IMR-90 (cell line): Measurements from ENCODE around the gene RET. TPM values are rescaled to one million over a fixed set of nuclear protein-coding genes. Genes with fewer than 3 reads are reported as not detected.

Source experiments
- ATAC-seq: fragments of 200-7000 bp; cut with Tn5 transposase; 2 replicates; pipeline ENCODE4 v1.9.1; 2020; ENCODE audit warnings: low read depth, mild to moderate bottlenecking, moderate library complexity
- BruUV-seq: library from RNA; stranded (reverse); fragments of 400-500 nt; replicated peaks from 2 replicates; lab custom pipeline; 2021; lab: Mats Ljungman, UMichigan
- CTCF ChIA-PET: fragments of 300-600 bp; formaldehyde crosslinking; extraction: SDS; loops from one replicate; lab custom pipeline; 2021; ENCODE audit warnings: antibody characterized with exemption; lab: Yijun Ruan, JAX
- POLR2A ChIA-PET: fragments of 300-600 bp; sonication (Branson Sonifier 250); formaldehyde crosslinking; loops from one replicate; lab custom pipeline; 2022; ENCODE audit warnings: antibody characterized with exemption; ENCODE audit not compliant: unreplicated experiment; lab: Charles Lee
- DNase-seq: peaks from one replicate; pipeline ENCODE4 v3.0.0; 2013
- H2AFZ ChIP-seq: replicated peaks from 2 replicates; pipeline ENCODE3; 2013; ENCODE audit warnings: low read length, mild to moderate bottlenecking; ENCODE audit not compliant: poor library complexity
- H2AK5ac ChIP-seq: 2 replicates; pipeline ENCODE4 v1.6.1; 2013; ENCODE audit warnings: low read depth, low read length, inconsistent platforms
- H2AK9ac ChIP-seq: replicated peaks from 2 replicates; pipeline ENCODE3; 2013; ENCODE audit warnings: mild to moderate bottlenecking, low read depth, low read length, moderate library complexity; ENCODE audit not compliant: poor library complexity
- H2BK120ac ChIP-seq: 2 replicates; pipeline ENCODE4 v1.6.1; 2013; ENCODE audit warnings: low read depth, low read length, inconsistent platforms
- H2BK15ac ChIP-seq: 3 replicates; pipeline ENCODE4 v1.6.1; 2013; ENCODE audit warnings: low read depth, low read length, inconsistent platforms
- H2BK20ac ChIP-seq: 2 replicates; pipeline ENCODE4 v1.6.1; 2013; ENCODE audit warnings: low read depth, mild to moderate bottlenecking, inconsistent platforms, low read length, moderate library complexity
- H2BK5ac ChIP-seq: 2 replicates; pipeline ENCODE4 v1.6.1; 2013; ENCODE audit warnings: mild to moderate bottlenecking, low read depth, low read length, inconsistent platforms; ENCODE audit not compliant: poor library complexity, severe bottlenecking
- H3K14ac ChIP-seq: replicated peaks from 2 replicates; pipeline ENCODE4 v1.6.1; 2013; ENCODE audit warnings: low read depth, low read length, inconsistent platforms
- H3K18ac ChIP-seq: 2 replicates; pipeline ENCODE4 v1.6.1; 2013; ENCODE audit warnings: low read depth, low read length, control low read depth
- H3K23ac ChIP-seq: 2 replicates; pipeline ENCODE4 v1.6.1; 2013; ENCODE audit warnings: low read depth, low read length, inconsistent platforms
- H3K27ac ChIP-seq: 2 replicates; pipeline ENCODE4 v1.5.1; 2013; ENCODE audit warnings: mild to moderate bottlenecking, control low read depth, low read length; ENCODE audit not compliant: insufficient read depth
- H3K27me3 ChIP-seq: 2 replicates; pipeline ENCODE4 v1.6.1; 2013; ENCODE audit warnings: low read length; ENCODE audit not compliant: control insufficient read depth, insufficient read depth
- H3K36me3 ChIP-seq: 2 replicates; pipeline ENCODE4 v1.6.1; 2013; ENCODE audit warnings: low read length, mixed read lengths; ENCODE audit not compliant: control insufficient read depth, insufficient read depth
- H3K4ac ChIP-seq: 2 replicates; pipeline ENCODE4 v1.6.1; 2013; ENCODE audit warnings: low read depth, low read length, inconsistent platforms
- H3K4me1 ChIP-seq: 2 replicates; pipeline ENCODE4 v1.6.1; 2013; ENCODE audit warnings: low read length, mixed read lengths; ENCODE audit not compliant: control insufficient read depth, insufficient read depth
- H3K4me2 ChIP-seq: 2 replicates; pipeline ENCODE4 v1.6.1; 2013; ENCODE audit warnings: low read depth, mild to moderate bottlenecking, control low read depth, low read length, moderate library complexity
- H3K4me3 ChIP-seq: 2 replicates; pipeline ENCODE4 v1.5.1; 2013; ENCODE audit warnings: low read depth, mild to moderate bottlenecking, control low read depth, low read length, moderate library complexity; ENCODE audit not compliant: insufficient read depth
- H3K56ac ChIP-seq: 2 replicates; pipeline ENCODE4 v1.6.1; 2013; ENCODE audit warnings: low read length, inconsistent platforms; ENCODE audit not compliant: insufficient read depth; ENCODE audit errors: extremely low read depth
- H3K79me1 ChIP-seq, 2 experiments: 2 replicates each; pipeline ENCODE4 v1.6.1; 2013; ENCODE audit warnings: low read length in 2 of 2, inconsistent platforms in 1 of 2, low read depth in 1 of 2
- H3K9ac ChIP-seq: 2 replicates; pipeline ENCODE4 v1.6.1; 2013; ENCODE audit warnings: low read depth, low read length, control low read depth
- H3K9me1 ChIP-seq: 2 replicates; pipeline ENCODE4 v1.6.1; 2013; ENCODE audit warnings: low read length, inconsistent platforms; ENCODE audit not compliant: insufficient read depth
- H3K9me3 ChIP-seq: 2 replicates; pipeline ENCODE4 v1.6.1; 2013; ENCODE audit warnings: low read length; ENCODE audit not compliant: control insufficient read depth, insufficient read depth
- H4K20me1 ChIP-seq: 2 replicates; pipeline ENCODE4 v1.6.1; 2013; ENCODE audit warnings: low read length, inconsistent platforms; ENCODE audit not compliant: insufficient read depth
- H4K5ac ChIP-seq: 2 replicates; pipeline ENCODE4 v1.6.1; 2013; ENCODE audit warnings: mild to moderate bottlenecking, low read depth, low read length, control low read depth
- H4K8ac ChIP-seq, 2 experiments: 2 replicates each; pipeline ENCODE4 v1.6.1; 2013; ENCODE audit warnings: low read depth in 2 of 2, low read length in 2 of 2, control low read depth in 1 of 2, inconsistent platforms in 1 of 2
- H4K91ac ChIP-seq: 2 replicates; pipeline ENCODE4 v1.6.1; 2013; ENCODE audit warnings: low read depth, low read length, inconsistent platforms; ENCODE audit not compliant: insufficient read depth
- BHLHE40 ChIP-seq: fragments of 150-350 bp; IDR thresholded peaks from 2 replicates; pipeline ENCODE4 v1.6.1; 2016; ENCODE audit warnings: mild to moderate bottlenecking, low read depth, low read length
- CEBPB ChIP-seq: IDR thresholded peaks from 2 replicates; pipeline ENCODE4 v1.6.1; 2012; ENCODE audit warnings: low read depth, low read length, improper control_type of control experiment
- CHD1 ChIP-seq: IDR thresholded peaks from 2 replicates; pipeline ENCODE4 v1.6.1; 2012; ENCODE audit warnings: low read depth, low read length, improper control_type of control experiment
- FOS ChIP-seq: fragments of 150-350 bp; IDR thresholded peaks from 2 replicates; pipeline ENCODE4 v1.6.1; 2016; ENCODE audit warnings: low read depth, low read length
- MAFK ChIP-seq: IDR thresholded peaks from 2 replicates; pipeline ENCODE4 v1.6.1; 2012; ENCODE audit warnings: low read depth, low read length, improper control_type of control experiment
- MAZ ChIP-seq: IDR thresholded peaks from 2 replicates; pipeline ENCODE4 v1.6.1; 2012; ENCODE audit warnings: low read depth, mild to moderate bottlenecking, low read length, improper control_type of control experiment, moderate library complexity, borderline replicate concordance
- MXI1 ChIP-seq: IDR thresholded peaks from 2 replicates; pipeline ENCODE4 v1.6.1; 2012; ENCODE audit warnings: low read depth, mild to moderate bottlenecking, low read length, moderate library complexity, borderline replicate concordance
- NFE2L2 ChIP-seq: fragments of 150-350 bp; IDR thresholded peaks from 2 replicates; pipeline ENCODE4 v1.6.1; 2016; ENCODE audit warnings: low read depth, mild to moderate bottlenecking, low read length
- POLR2A ChIP-seq: IDR thresholded peaks from 2 replicates; pipeline ENCODE4 v1.6.1; 2012; ENCODE audit warnings: mild to moderate bottlenecking, low read depth, low read length
- RAD21 ChIP-seq: IDR thresholded peaks from 2 replicates; pipeline ENCODE4 v1.6.1; 2012; ENCODE audit warnings: low read length, improper control_type of control experiment
- RCOR1 ChIP-seq: IDR thresholded peaks from 2 replicates; pipeline ENCODE4 v1.6.1; 2012; ENCODE audit warnings: mild to moderate bottlenecking, low read length, improper control_type of control experiment; ENCODE audit not compliant: insufficient replicate concordance
- RFX5 ChIP-seq: IDR thresholded peaks from 2 replicates; pipeline ENCODE4 v1.8.0; 2012; ENCODE audit warnings: low read depth, mild to moderate bottlenecking, low read length, moderate library complexity
- SMC3 ChIP-seq: fragments of 150-350 bp; IDR thresholded peaks from 2 replicates; pipeline ENCODE4 v1.6.1; 2016; ENCODE audit warnings: low read depth, mild to moderate bottlenecking, antibody characterized with exemption, low read length, moderate library complexity
- WGBS, 2 experiments: methylation state at CpG; one replicate each; pipeline versions ENCODE4 v1.1.5 to v1.1.7; 2013; ENCODE audit warnings: missing lambda C conversion rate in 2 of 2; ENCODE audit not compliant: insufficient read length in 1 of 2; ENCODE audit errors: extremely low coverage in 2 of 2; 5-methylcytosine and 5-hydroxymethylcytosine counted together
- dilution Hi-C: fragments of 300-500 bp; cut with HindIII; formaldehyde crosslinking; loops from one replicate; pipeline ENCODE4 v1.14.3; 2018; ENCODE audit warnings: low sequenced_read_pairs; ENCODE audit not compliant: unreplicated experiment
- in situ Hi-C: fragments of 300-500 bp; cut with MboI; formaldehyde crosslinking; loops from 3 replicates; pipeline ENCODE4 v1.14.3; 2019; ENCODE audit warnings: low sequenced_read_pairs, inconsistent platforms, mixed read lengths
- intact Hi-C: fragments of 100-400 bp; cut with micrococcal nuclease; formaldehyde crosslinking; loops from 2 replicates; pipeline ENCODE4 v1.10.0; 2022
- polyA plus RNA-seq, 3 experiments: library from polyadenylated mRNA; depleted of rRNA; stranded (reverse); fragments of >200 nt; gene quantifications; 2 replicates each; pipeline ENCODE4 v1.2.3, GENCODE V29; 2012; ENCODE audit warnings: low replicate concordance in 1 of 3
- total RNA-seq: library from RNA; depleted of rRNA; stranded (reverse); fragments of >200 nt; gene quantifications from 2 replicates; pipeline ENCODE4 v1.2.3, GENCODE V29; 2012
- TF ChIP-seq, protein P1 (sequence below): fragments of 150-350 bp; IDR thresholded peaks from 2 replicates; pipeline ENCODE4 v1.6.1; 2017; ENCODE audit warnings: mild to moderate bottlenecking, antibody characterized with exemption, low read length, low read depth
- TF ChIP-seq, protein P2 (sequence below): conservative IDR thresholded peaks from 2 replicates; pipeline ENCODE4 v1.5.1; 2012; ENCODE audit warnings: mild to moderate bottlenecking, low read depth, low read length, improper control_type of control experiment
- TF ChIP-seq, protein P3 (sequence below): fragments of 150-350 bp; IDR thresholded peaks from 2 replicates; pipeline ENCODE4 v1.6.1; 2016; ENCODE audit warnings: low read depth, mild to moderate bottlenecking, low read length, moderate library complexity, borderline replicate concordance

RET gene
- total and polyA plus RNA-seq, 2 of the 4 experiments (the other 2 are of a cell fraction) = 0.10 to 0.18 TPM

DNA sequence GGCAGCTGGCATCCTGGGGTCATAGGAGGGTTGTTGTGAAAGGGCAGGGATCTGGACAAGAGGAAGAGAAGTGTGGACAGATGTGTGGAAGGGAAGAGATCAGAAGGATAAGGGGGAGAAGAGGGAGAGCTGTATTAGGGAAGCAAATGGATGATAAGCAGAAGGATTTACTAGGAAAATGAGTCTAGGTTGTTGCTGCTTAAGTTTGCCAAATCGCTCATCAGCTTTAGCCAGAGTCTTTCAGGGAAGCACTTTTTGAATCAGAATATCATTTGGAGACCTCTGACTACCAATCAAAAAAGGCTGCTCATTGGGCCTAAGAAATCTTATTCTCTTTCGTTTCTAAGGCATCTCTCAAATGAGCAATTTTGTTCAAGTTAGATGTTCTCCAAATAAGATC is 58.8 kb downstream of the RET start:
- H4K5ac ChIP-seq = no peak overlapping the region
- H3K9me1 ChIP-seq = 0 out of 2 replicates have a peak, but pooled peaks cover 2% of the 10 kb centered on the region
- H2BK15ac ChIP-seq = no peak overlapping the region
- no peak overlapping the region for H3K4me3 ChIP-seq
- TF ChIP-seq FOS (no peak), MAZ (no peak), RCOR1 (no peak), CHD1 (no peak), CEBPB (no peak), RAD21 (no peak), MXI1 (no peak), RFX5 (no peak), NFE2L2 (no peak), POLR2A (no peak), BHLHE40 (no peak), SMC3 (no peak), MAFK (no peak)
- TF ChIP-seq, protein P1, sequence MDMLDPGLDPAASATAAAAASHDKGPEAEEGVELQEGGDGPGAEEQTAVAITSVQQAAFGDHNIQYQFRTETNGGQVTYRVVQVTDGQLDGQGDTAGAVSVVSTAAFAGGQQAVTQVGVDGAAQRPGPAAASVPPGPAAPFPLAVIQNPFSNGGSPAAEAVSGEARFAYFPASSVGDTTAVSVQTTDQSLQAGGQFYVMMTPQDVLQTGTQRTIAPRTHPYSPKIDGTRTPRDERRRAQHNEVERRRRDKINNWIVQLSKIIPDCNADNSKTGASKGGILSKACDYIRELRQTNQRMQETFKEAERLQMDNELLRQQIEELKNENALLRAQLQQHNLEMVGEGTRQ = no peak
- TF ChIP-seq, protein P2, sequence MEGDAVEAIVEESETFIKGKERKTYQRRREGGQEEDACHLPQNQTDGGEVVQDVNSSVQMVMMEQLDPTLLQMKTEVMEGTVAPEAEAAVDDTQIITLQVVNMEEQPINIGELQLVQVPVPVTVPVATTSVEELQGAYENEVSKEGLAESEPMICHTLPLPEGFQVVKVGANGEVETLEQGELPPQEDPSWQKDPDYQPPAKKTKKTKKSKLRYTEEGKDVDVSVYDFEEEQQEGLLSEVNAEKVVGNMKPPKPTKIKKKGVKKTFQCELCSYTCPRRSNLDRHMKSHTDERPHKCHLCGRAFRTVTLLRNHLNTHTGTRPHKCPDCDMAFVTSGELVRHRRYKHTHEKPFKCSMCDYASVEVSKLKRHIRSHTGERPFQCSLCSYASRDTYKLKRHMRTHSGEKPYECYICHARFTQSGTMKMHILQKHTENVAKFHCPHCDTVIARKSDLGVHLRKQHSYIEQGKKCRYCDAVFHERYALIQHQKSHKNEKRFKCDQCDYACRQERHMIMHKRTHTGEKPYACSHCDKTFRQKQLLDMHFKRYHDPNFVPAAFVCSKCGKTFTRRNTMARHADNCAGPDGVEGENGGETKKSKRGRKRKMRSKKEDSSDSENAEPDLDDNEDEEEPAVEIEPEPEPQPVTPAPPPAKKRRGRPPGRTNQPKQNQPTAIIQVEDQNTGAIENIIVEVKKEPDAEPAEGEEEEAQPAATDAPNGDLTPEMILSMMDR = no peak
- TF ChIP-seq, protein P3, sequence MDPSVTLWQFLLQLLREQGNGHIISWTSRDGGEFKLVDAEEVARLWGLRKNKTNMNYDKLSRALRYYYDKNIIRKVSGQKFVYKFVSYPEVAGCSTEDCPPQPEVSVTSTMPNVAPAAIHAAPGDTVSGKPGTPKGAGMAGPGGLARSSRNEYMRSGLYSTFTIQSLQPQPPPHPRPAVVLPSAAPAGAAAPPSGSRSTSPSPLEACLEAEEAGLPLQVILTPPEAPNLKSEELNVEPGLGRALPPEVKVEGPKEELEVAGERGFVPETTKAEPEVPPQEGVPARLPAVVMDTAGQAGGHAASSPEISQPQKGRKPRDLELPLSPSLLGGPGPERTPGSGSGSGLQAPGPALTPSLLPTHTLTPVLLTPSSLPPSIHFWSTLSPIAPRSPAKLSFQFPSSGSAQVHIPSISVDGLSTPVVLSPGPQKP = no peak
- no CpG with 5 or more reads among the region's 2 CpGs for WGBS, 2 experiments
- ChIA-PET POLR2A (no interaction called here), CTCF (interaction anchor here (1.3 kb wide), 1 partner anchor 69 kb away, joined by 4 read pairs; no protein-coding TSS in a partner anchor)
- no peak overlapping the region for H4K8ac ChIP-seq
- no peak overlapping the region for H2AK5ac ChIP-seq
- H3K36me3 ChIP-seq = no peaks in the 10 kb centered on the region
- peaks cover 10% of the 10 kb centered on the region for H4K20me1 ChIP-seq
- no peak overlapping the region for H3K18ac ChIP-seq
- in situ Hi-C loops (loop anchor here (25.0 kb wide), 1 partner anchor 1852 kb away; the partner anchor contains the start of gene DEPP1), intact Hi-C loops (loop anchor here (5.0 kb wide), 1 partner anchor 272 kb away; the partner anchor contains the start of gene HNRNPF), dilution Hi-C loops (no loop called here)
- no peak overlapping the region for H2BK20ac ChIP-seq
- ATAC-seq (no peak), DNase-seq (no peak)
- peaks cover 5 to 27% of the 10 kb centered on the region in 2 experiments; a peak in 3 of 4 replicates for H3K79me1 ChIP-seq
- no peak overlapping the region for H3K56ac ChIP-seq
- no peak overlapping the region for H3K4me2 ChIP-seq
- H3K23ac ChIP-seq = no peak overlapping the region
- peaks cover 5% of the 10 kb centered on the region for H3K4me1 ChIP-seq
- peaks cover 2% of the 10 kb centered on the region; the same call in 1 of the 2 replicates for H3K27me3 ChIP-seq
- no peak overlapping the region for H2AK9ac ChIP-seq
- no peak overlapping the region for H4K91ac ChIP-seq
- no peak overlapping the region for H3K27ac ChIP-seq
- H3K9ac ChIP-seq = no peak overlapping the region
- H3K14ac ChIP-seq = no peak overlapping the region
- no TSS peak for BruUV-seq
- no peak overlapping the region for H2BK120ac ChIP-seq
- no peak overlapping the region for H2BK5ac ChIP-seq
- no peaks in the 10 kb centered on the region for H3K9me3 ChIP-seq
- H2AFZ ChIP-seq = no peak overlapping the region
- H3K4ac ChIP-seq = no peak overlapping the region
